Measurements from ENCODE around the gene LAPTM5.

LAPTM5 gene

DNA sequence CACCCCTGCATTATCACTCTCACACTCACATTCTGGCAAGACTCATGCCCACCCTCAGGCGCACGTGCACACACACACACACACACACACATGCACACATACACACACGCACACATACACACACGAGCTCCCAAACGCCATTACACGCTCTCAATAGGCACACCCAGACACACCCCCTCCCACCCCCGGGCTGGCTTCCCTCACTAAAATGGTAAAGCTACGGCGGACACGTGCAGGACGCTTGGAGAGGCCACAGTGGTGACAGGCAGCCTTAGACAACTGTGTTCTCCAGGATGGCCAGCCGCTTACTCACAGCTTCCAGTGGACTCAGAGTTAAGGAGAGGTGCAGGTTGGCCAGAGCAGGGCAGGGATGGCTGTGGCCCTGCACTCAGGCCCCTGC, 44.3 kb downstream of the LAPTM5 start:
- DNase-seq (ENCODE audit: low read depth in 1 of 2, low spot score in 1 of 2), result no peak
- in situ Hi-C loops (cut with HindIII; ENCODE audit: low pct_unique_long_range_greater_than_20kb, low sequenced_read_pairs), result no loop called here
- no peak for TF ChIP-seq JUND (IDR thresholded peaks at IDR 0.05; ENCODE audit: low read depth)

DNA sequence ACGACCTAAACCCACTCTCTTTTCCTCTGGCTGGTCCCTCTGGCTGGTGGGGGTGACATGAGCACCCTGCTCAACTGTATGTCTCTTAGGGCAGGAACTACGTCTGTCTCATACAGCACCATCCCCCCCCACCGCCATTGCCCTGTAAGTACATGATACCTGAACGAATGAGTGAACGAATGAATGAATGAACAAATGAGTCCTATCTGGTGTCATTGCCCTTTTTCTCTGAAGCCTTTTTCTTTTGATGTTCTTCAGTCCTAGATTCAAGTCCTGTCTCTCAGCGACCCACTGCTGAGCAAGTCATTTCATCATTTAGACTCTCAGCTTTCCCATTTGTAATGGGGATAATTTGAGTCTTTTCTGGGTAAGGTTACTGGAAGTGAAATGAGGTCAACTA, 45.0 kb downstream of the LAPTM5 start:
- DNase-seq (ENCODE audit: low read depth in 1 of 2, low spot score in 1 of 2), result no peak
- TF ChIP-seq JUND (IDR thresholded peaks at IDR 0.05; ENCODE audit: low read depth), result no peak
- in situ Hi-C loops (cut with HindIII; ENCODE audit: low pct_unique_long_range_greater_than_20kb, low sequenced_read_pairs), result no loop called here

DNA sequence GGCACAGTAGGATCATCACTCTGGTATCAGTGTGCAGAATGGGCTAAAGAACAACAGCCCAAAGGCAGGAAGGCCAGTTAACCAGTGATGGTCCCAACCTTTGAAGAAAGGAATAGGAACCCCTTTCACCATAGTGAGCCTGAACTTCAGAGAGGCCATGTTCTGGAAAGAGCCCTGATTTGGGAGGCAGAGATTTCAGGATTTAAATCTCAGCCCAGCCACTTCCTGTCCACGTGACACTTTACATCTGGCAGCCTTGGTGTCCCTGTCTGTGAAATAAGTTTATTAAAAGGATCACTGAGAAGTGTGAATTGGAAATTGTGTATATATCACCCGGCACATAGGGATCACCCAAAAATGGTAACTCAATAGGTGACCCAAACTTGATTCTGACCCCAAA, 47.2 kb downstream of the LAPTM5 start:
- in situ Hi-C loops (cut with HindIII; ENCODE audit: low pct_unique_long_range_greater_than_20kb, low sequenced_read_pairs), result no loop called here
- TF ChIP-seq JUND (IDR thresholded peaks at IDR 0.05; ENCODE audit: low read depth), result no peak
- DNase-seq (ENCODE audit: low read depth in 1 of 2, low spot score in 1 of 2), result no peak

DNA sequence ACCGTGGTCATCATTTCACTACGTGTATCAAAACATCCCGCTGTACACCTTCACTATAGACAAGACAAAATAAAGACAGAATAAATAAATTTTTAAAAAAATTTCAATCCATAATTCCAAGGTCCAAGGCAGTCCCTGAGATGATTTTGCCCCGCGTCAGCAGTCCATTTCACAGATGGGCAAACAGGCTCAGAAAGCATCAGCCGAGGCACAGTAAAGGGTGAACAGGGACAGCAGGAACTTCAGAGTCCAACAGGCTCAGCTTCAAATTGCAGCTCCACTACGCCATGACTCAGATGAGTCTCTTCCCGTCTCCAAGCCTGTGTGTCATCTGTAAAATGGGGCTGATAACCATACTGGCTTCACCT, 49.2 kb downstream of the LAPTM5 start:
- DNase-seq (ENCODE audit: low read depth in 1 of 2, low spot score in 1 of 2), result no peak
- in situ Hi-C loops (cut with HindIII; ENCODE audit: low pct_unique_long_range_greater_than_20kb, low sequenced_read_pairs), result no loop called here

DNA sequence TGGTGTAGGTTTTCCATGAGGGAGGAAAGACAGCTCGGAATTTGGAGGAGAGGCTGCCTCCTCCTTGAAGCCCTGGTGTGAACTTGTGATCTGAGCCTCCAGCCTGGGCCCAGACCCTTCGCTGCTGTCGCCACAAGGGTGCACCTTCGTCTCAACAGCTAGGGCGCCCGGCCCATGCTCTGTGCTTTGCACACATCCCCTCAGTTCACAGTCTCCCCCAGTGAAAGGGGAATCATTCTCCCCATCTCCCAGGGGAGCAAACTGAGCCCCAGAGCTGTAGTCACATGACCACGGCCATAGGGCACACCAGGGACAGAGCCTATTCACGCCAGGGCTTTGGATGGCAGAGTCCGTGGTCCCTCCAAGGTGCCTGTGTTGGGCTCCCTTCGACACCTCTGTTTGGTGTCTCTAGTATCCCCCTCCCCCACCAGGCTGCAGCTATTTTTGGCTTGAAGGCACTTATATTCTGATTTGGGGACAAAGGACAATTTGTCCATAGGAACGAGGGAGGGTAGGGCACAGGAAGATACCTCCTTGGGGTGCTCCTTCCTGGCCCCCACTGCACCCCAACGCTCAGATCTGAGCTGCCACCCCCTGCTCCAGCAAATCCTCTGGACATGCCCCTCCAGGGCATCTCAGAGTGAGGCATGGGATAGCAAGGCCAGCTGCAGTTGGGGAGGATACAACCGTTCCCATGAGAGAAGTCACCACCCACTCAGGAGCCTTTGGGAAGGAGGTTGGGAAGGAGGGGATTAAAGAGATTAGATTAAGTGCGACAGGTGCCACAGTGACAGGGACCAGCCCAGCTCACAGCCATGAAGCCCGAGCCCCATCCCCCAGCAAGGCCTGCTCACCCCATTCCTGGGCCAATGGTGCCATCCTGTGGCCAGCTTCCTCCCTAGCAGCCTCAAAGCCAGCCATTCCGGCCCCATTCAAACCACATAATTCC, 49.9 kb downstream of the LAPTM5 start:
- peak; percentile 45 to 67 for DNase-seq (ENCODE audit: low read depth in 1 of 2, low spot score in 1 of 2)
- no peak for TF ChIP-seq JUND (IDR thresholded peaks at IDR 0.05; ENCODE audit: low read depth)
- in situ Hi-C loops (cut with HindIII; ENCODE audit: low pct_unique_long_range_greater_than_20kb, low sequenced_read_pairs), result no loop called here

More for the DNA sequence above, 49.2 kb downstream of the LAPTM5 start:
- no peak for TF ChIP-seq JUND (IDR thresholded peaks at IDR 0.05; ENCODE audit: low read depth)

DNA sequence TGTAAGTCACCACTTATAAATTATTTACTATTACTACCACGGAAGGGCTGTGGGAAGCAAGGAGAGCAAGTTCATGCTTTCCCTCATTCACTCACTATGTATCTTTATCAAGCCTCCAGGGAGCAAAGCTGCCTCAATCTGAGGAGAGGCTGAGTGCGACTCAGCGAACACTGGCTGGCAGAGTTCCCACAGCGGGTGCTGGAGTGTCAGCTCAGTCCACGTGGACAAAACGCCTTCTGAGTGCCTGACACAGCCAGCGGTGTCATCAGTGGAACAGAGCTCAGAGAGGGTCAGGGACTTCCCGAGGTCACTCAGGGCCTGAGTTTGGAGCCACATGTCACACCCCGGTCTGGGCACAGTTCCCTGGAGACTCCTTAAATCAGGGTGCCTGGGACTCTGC, 51.0 kb downstream of the LAPTM5 start:
- TF ChIP-seq JUND (IDR thresholded peaks at IDR 0.05; ENCODE audit: low read depth), result no peak
- DNase-seq (ENCODE audit: low read depth in 1 of 2, low spot score in 1 of 2), result no peak
- in situ Hi-C loops (cut with HindIII; ENCODE audit: low pct_unique_long_range_greater_than_20kb, low sequenced_read_pairs), result no loop called here

DNA sequence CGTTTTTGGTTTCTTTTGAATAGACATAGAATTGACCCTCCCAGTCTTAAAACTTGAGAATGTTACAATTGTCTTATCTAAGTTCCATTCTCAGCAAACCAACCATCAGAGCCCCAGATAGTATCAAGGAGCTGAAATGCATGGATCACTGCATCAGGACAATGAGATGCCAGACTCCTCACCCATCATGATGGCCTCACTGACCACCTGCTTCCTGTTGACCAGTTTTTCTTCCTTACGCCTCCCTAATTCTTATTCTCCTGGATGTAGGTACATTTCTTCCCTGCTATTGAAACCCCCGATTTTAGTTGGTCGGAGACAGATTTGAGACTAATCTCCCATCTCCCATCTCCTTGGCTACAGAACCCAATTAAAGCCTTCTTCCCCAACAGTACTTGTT, 51.9 kb downstream of the LAPTM5 start:
- TF ChIP-seq JUND (IDR thresholded peaks at IDR 0.05; ENCODE audit: low read depth), result no peak
- DNase-seq (ENCODE audit: low read depth in 1 of 2, low spot score in 1 of 2), result no peak
- in situ Hi-C loops (cut with HindIII; ENCODE audit: low pct_unique_long_range_greater_than_20kb, low sequenced_read_pairs), result no loop called here

DNA sequence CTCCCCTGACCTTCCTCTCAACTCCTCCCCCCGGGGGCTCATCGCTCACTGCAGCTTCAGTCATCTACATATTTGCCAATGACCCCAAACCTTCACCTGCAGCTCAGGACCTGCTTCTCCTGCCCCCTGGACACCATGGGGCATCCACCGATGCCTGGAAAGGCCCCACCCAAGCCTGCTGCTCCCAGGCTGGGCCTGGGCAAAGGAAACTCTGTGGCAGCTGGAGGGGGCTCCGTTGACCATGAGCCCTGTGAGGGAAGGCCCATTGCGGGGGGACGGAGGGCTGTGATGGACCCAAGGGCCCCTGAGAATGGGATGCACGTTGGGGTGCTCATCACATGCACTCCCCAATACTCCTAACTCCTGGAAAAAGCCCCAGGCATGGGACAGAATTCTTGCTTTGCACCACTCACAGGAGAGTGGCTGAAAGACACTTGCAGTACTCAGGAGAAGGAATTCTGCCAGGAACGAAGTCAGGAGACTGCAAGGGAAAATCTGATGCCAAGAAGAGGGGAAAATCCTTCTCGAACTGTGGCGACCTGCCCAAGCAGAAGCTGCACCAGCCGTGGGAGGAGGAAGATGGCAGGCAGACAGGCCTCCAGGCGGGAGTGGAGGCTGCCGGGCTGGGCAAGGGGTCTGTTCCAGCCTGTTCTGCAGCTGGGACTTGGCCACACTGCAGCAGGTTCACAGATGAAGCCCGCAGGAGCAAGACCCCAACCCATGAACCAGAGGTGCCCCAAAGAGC, 52.6 kb downstream of the LAPTM5 start:
- TF ChIP-seq JUND (IDR thresholded peaks at IDR 0.05; ENCODE audit: low read depth), result no peak
- in situ Hi-C loops (cut with HindIII; ENCODE audit: low pct_unique_long_range_greater_than_20kb, low sequenced_read_pairs), result no loop called here

DNA sequence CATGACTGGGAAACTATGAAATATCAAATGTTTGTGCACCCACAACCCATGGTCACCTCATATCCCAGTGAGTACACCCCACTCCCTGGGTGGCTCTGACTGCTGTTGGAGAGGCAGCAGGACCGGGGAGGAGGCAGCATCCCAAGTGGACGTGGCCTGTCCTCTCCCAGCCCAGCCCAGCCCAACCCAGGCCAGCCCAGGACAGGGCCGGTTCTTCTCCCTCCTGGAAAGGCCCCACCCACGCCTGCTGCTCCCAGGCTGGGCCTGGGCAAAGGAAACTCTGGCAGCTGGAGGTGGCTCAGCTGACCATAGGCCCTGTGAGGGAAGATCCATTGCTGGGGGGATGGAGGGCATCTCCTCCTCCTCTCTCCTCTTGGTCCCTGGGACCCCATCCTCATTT, 53.3 kb downstream of the LAPTM5 start:
- in situ Hi-C loops (cut with HindIII; ENCODE audit: low pct_unique_long_range_greater_than_20kb, low sequenced_read_pairs), result no loop called here
- no peak for TF ChIP-seq JUND (IDR thresholded peaks at IDR 0.05; ENCODE audit: low read depth)
- DNase-seq (ENCODE audit: low read depth in 1 of 2, low spot score in 1 of 2), result peak in 1 of 2 experiments; percentile 7

More for the DNA sequence above, 52.6 kb downstream of the LAPTM5 start:
- no peak for DNase-seq (ENCODE audit: low read depth in 1 of 2, low spot score in 1 of 2)

DNA sequence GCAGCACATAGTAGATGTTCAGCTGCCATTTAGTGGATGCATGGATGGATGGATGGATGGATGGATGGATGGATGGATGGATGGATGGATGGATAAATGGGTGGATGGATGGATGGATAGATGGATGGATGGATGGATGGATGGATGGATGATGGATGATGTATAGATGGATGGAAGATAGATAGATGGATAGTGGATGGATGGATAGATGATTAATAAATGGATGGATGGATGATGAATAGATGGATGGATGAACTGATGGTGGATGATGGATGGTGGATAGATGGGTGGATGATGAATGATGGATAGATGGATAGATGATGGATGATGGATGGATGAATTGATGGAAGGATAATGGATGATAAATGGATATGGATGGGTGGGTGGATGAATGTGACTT, 54.8 kb downstream of the LAPTM5 start:
- no peak for TF ChIP-seq JUND (IDR thresholded peaks at IDR 0.05; ENCODE audit: low read depth)
- DNase-seq (ENCODE audit: low read depth in 1 of 2, low spot score in 1 of 2), result no peak
- in situ Hi-C loops (cut with HindIII; ENCODE audit: low pct_unique_long_range_greater_than_20kb, low sequenced_read_pairs), result no loop called here

DNA sequence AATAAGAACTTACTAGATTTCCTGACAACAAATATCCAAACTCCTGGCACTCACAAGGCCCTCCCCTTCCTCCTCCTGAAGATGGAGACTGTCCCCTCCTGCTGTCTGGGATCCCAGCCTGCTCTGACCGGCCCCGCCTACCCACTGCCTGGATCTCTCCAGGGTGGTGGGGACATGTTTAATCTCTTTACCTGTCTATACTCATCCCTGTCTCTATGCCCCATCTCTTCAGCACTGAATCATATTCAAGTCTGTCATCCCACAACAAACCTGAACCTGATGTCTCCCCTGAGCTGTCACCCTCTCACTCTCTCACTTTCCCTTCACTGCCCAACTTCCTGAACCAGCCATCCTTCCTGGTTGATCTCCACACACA, 56.3 kb downstream of the LAPTM5 start:
- in situ Hi-C loops (cut with HindIII; ENCODE audit: low pct_unique_long_range_greater_than_20kb, low sequenced_read_pairs), result no loop called here
- no peak for DNase-seq (ENCODE audit: low read depth in 1 of 2, low spot score in 1 of 2)
- no peak for TF ChIP-seq JUND (IDR thresholded peaks at IDR 0.05; ENCODE audit: low read depth)

DNA sequence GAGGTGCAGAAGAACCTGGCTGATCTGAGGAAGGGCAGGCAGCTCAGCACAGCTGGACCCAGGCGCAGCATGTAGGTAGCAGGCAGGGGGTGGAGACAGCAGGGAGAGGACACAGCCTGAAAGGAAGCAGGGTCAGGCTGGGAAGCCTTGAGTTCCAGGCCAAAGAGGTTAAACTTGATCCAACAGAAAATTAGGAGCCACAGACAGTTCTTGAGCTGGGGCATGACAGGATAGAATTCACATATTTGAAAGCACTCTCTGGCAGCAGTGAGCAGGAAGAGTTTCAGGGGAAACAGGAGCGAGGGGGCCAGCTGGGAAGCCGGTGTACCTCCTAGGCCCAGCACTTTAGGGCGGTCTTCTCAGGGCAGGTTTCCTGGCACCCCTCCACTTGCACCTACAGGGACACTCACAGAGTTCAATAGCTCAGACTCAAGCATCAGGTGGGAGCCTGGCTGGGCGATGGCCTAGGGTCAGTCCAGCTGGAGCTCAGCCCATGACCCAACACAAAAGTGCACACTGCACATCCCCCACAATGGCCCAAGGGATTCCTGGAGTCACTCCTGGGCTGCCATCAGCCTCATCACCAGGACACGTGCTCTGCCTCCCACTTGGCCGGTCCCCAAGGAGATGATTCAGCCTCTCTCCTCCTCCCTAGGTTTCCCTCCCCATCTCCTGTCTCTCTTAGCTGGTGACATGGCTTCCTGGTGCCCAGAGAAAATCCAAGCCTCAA, 56.9 kb downstream of the LAPTM5 start:
- DNase-seq (ENCODE audit: low read depth in 1 of 2, low spot score in 1 of 2), result peak in 1 of 2 experiments; percentile 13
- in situ Hi-C loops (cut with HindIII; ENCODE audit: low pct_unique_long_range_greater_than_20kb, low sequenced_read_pairs), result no loop called here
- no peak for TF ChIP-seq JUND (IDR thresholded peaks at IDR 0.05; ENCODE audit: low read depth)

Measured in T47D (cell line).